ENCODE measurements around the gene CACNG8.
"Not testable (repeated sequence)": the region's sequence is repeated elsewhere in the genome, so short reads cannot be mapped to it uniquely, and the experiment has no call there.

- TF ChIP-seq TCF12 (IDR thresholded peaks at IDR 0.05); CTCF (IDR thresholded peaks at IDR 0.05); FOXM1 (IDR thresholded peaks at IDR 0.05; ENCODE audit: low read depth); YY1 (IDR thresholded peaks at IDR 0.05; ENCODE audit: low read depth); POLR2AphosphoS5 (IDR thresholded peaks at IDR 0.05; ENCODE audit: low read depth, low read length); ELF1 (IDR thresholded peaks at IDR 0.05); USF1 (IDR thresholded peaks at IDR 0.05; ENCODE audit: borderline replicate concordance, low read depth); CHD2 (IDR thresholded peaks at IDR 0.05; ENCODE audit: low read length, partially characterized antibody); EP300 (IDR thresholded peaks at IDR 0.05; ENCODE audit: borderline replicate concordance in 1 of 2, low read depth in 1 of 2, low read length in 1 of 2); EZH2phosphoT487 (IDR thresholded peaks at IDR 0.05; ENCODE audit: borderline replicate concordance, low read depth): not testable (repeated sequence)
Observed at GRCh38 chr19:53948611-53949010, 14.1 kb upstream of the CACNG8 start.

Measured in SK-N-SH (cell line).